Prostate gland (tissue), 2 donors: ENCODE data around the gene SLC30A10.
"Not testable (repeated sequence)": the region's sequence is repeated elsewhere in the genome, so short reads cannot be mapped to it uniquely, and the experiment has no call there.

Experiments used
- POLR2A ChIP-seq: fragments of 450-650 bp; IDR thresholded peaks from one replicate; pipeline ENCODE4 v1.6.1; 2016; ENCODE audit warnings: antibody characterized with exemption, mild to moderate bottlenecking
- TF ChIP-seq, protein P1 (sequence below), 4 experiments: fragments of 200-600 bp in 2 of 4; fragments of 450-650 bp in 2 of 4; sonication (generic) in 2 of 4; IDR thresholded peaks; 1 replicate in 3 of 4; 2 replicates in 1 of 4; pipeline ENCODE4 v1.5.1; 2016 to 2019; ENCODE audit warnings: antibody characterized with exemption in 4 of 4, mild to moderate bottlenecking in 2 of 4, moderate library complexity in 2 of 4

DNA sequence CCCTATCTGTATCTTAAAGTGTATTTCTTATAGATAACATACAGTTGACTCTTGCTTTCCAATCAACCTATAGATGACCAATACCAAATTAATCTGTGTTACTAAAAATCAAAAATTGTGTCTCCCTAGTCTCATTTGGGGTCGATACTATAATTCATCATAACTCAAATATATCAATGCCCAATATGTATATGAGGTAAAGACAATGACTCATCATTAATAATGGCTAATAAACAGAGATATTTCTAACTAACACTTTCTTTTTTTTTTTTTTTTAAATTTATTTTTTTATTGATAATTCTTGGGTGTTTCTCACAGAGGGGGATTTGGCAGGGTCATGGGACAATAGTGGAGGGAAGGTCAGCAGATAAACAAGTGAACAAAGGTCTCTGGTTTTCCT is 55.8 kb downstream of the SLC30A10 start:
- TF ChIP-seq, protein P1, sequence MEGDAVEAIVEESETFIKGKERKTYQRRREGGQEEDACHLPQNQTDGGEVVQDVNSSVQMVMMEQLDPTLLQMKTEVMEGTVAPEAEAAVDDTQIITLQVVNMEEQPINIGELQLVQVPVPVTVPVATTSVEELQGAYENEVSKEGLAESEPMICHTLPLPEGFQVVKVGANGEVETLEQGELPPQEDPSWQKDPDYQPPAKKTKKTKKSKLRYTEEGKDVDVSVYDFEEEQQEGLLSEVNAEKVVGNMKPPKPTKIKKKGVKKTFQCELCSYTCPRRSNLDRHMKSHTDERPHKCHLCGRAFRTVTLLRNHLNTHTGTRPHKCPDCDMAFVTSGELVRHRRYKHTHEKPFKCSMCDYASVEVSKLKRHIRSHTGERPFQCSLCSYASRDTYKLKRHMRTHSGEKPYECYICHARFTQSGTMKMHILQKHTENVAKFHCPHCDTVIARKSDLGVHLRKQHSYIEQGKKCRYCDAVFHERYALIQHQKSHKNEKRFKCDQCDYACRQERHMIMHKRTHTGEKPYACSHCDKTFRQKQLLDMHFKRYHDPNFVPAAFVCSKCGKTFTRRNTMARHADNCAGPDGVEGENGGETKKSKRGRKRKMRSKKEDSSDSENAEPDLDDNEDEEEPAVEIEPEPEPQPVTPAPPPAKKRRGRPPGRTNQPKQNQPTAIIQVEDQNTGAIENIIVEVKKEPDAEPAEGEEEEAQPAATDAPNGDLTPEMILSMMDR (IDR thresholded peaks at IDR 0.05) = not testable (repeated sequence)
- TF ChIP-seq POLR2A = not testable (repeated sequence)
